GM13976 (cell line): ENCODE measurements around the gene MTF1.
"Not testable (repeated sequence)": the region's sequence is repeated elsewhere in the genome, so short reads cannot be mapped to it uniquely, and the experiment has no call there.

Experiments
- DNase-seq: peaks from one replicate; pipeline ENCODE4 v3.0.0; 2012; ENCODE audit warnings: low spot score
- in situ Hi-C: fragments of 300-500 bp; cut with MboI; formaldehyde crosslinking; loops from one replicate; pipeline ENCODE4 v1.12.0; 2022; ENCODE audit warnings: low sequenced_read_pairs, mixed read lengths, inconsistent platforms; ENCODE audit not compliant: unreplicated experiment
- TF ChIP-seq, protein P1 (sequence below): IDR thresholded peaks from 2 replicates; pipeline ENCODE4 v1.5.1; 2012; ENCODE audit warnings: borderline replicate concordance, mild to moderate bottlenecking; ENCODE audit not compliant: insufficient read depth; ENCODE audit errors: extremely low read depth, missing control alignments, control extremely low read depth

Gene MTF1

DNA sequence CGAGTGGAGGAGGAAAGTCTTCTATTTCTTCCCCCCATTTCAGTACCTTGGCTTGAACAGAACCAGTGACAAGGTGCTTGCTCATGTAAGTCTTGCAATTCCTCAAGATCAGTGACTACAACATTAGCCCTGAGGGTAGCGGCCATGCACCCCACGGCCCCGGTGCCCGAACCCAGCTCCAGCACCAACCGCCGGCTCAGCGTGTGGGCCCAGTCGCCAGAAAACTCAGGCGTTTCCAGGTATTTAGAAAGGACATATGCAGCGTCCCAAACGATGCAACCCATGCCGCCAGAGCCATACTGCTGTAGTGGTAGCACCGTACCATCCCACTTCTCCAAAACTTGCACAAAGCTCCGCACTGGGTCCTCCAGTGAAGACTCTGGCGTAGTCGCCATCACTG is 76.9 kb downstream of the MTF1 start:
- TF ChIP-seq, protein P1, sequence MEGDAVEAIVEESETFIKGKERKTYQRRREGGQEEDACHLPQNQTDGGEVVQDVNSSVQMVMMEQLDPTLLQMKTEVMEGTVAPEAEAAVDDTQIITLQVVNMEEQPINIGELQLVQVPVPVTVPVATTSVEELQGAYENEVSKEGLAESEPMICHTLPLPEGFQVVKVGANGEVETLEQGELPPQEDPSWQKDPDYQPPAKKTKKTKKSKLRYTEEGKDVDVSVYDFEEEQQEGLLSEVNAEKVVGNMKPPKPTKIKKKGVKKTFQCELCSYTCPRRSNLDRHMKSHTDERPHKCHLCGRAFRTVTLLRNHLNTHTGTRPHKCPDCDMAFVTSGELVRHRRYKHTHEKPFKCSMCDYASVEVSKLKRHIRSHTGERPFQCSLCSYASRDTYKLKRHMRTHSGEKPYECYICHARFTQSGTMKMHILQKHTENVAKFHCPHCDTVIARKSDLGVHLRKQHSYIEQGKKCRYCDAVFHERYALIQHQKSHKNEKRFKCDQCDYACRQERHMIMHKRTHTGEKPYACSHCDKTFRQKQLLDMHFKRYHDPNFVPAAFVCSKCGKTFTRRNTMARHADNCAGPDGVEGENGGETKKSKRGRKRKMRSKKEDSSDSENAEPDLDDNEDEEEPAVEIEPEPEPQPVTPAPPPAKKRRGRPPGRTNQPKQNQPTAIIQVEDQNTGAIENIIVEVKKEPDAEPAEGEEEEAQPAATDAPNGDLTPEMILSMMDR, result no peak
- DNase-seq, result no peak
- in situ Hi-C loops, result no loop called here

DNA sequence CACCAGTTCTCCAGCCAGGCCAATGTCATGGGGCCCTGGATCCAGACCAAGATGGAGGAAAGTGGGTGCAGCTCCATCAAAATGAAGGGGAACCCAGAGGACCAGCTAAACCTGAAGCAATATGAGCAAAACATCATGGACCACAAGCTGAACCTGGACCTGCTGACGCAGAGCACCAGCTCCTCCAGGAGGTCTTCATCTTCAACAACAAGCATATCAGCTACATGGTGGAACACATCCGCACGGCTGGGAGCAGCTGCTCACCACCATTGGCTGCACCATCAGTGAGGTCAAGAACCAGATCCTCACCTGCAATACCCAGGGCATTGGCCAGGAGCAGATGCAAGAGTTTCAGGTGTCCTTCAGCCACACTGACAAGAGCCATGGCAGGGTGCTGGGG is 80.7 kb downstream of the MTF1 start:
- DNase-seq, result no peak
- TF ChIP-seq, protein P1, result no peak
- in situ Hi-C loops, result no loop called here

DNA sequence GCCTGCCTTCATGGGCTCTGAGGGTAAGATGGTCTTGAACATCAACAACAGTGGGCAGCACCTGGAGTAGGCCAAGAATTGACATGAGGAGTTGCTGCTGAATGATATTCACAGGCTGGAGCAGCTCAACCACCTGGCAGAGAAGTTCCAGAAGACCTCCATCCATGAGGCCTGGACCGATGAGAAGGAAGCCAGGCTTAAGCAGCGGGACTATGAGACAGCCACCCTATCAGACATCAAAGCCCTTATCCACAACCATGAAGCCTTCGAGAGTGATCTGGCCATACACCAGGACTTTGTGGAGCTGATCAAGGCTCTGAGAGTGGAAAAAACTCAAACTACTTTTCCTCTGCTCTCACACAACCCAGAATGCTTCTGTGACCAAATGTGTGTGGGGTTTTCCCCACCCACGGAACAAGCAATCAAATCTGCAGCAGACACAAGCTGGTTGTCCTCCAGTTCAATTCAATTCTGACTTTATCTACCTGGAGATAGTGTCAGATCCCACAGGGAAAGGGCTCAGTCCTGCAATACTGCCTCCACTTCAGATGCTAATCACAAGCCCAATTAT is 82.4 kb downstream of the MTF1 start:
- TF ChIP-seq, protein P1, result no peak
- DNase-seq, result peak; percentile 47
- in situ Hi-C loops, result no loop called here

DNA sequence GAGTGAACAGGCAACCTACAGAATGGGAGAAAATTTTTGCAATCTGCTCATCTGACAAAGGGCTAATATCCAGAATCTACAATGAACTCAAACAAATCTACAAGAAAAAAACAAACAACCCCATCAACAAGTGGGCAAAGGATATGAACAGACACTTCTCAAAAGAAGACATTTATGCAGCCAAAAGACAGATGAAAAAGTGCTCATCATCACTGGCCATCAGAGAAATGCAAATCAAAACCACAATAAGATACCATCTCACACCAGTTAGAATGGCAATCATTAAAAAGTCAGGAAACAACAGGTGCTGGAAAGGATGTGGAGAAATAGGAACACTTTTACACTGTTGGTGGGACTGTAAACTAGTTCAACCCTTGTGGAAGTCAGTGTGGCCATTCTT is 88.0 kb downstream of the MTF1 start:
- DNase-seq, in situ Hi-C loops: not testable (repeated sequence)

DNA sequence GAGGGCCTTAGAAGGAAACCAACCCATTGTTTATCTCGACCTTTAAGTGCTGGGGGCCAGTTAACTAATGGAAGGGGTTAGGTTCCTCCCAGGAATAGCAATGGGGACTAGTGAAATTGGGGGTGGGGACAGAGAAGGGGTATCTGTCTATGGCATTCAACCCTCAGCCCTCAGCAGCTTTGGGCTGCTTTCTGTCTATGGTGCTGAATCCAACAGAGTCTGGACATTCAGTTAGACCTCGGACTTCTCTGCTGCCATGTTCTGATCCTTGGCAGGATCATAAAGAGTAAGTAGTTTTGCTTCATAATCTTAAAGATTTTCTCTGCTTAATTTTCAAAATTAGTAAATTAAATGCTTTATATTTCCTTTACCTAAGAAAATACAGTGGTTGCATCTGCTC is 91.9 kb downstream of the MTF1 start:
- TF ChIP-seq, protein P1, result no peak
- in situ Hi-C loops, result no loop called here
- DNase-seq, result no peak

DNA sequence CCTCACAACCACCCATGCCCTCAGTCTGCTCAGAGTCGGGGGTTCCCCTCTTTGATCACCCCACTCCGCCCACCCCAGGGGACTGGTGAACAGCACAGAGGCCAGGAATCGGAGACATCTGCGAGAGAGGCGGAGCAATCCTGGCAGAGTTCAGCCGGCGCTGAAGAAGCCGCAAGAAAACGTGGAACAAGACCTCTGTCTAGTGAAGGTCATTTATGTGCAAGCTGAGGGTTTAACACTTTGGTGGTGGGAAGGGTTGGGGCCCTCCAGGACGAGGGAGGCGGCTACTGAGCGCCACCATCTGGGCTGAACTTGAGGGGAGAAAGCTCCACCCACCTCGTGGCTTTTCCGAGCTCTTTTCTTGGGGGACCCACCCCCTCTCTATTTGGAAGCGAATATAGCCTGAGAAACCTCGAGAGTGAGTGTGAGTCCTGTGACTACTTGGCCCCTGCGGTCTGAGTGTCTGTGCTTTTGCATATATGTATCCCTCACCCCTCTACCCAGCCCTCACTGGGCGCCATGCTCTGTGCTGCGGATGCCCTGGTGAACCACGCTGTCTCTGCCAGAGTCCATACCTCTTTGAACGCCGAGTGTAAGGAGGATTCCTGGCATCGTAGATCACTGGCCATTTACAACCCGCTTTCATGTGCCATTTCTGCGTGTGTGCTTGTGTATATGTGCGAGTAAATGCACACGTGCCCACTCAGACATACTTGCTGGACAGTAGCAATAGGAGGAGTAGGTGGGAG is 93.3 kb downstream of the MTF1 start:
- DNase-seq, result peak; percentile 52

More for the DNA sequence above, 93.3 kb downstream of the MTF1 start:
- in situ Hi-C loops, result no loop called here
- TF ChIP-seq, protein P1, result peak; percentile 7
